HEK293 (cell line): ENCODE measurements around the gene LBX1.
A peak's percentile ranks its signal among the peaks of the same experiment; 100 is the strongest.

Experiments
- GLIS2 ChIP-seq: fragments of 450-650 bp; formaldehyde crosslinking; IDR thresholded peaks from 2 replicates; pipeline ENCODE4 v1.5.1; 2016; ENCODE audit warnings: missing biosample characterization, missing genetic modification characterization
- HOXC10 ChIP-seq: sonication (generic); formaldehyde crosslinking; IDR thresholded peaks from 2 replicates; pipeline ENCODE4 v1.8.1; 2023; ENCODE audit warnings: mild to moderate bottlenecking, missing genetic modification reagents
- KLF10 ChIP-seq: fragments of 450-650 bp; IDR thresholded peaks from 2 replicates; pipeline ENCODE4 v1.5.1; 2018; ENCODE audit warnings: missing biosample characterization, mild to moderate bottlenecking, missing genetic modification characterization
- WT1 ChIP-seq: fragments of 450-650 bp; formaldehyde crosslinking; IDR thresholded peaks from 2 replicates; pipeline ENCODE4 v1.5.1; 2016; ENCODE audit warnings: missing biosample characterization, missing genetic modification characterization
- ZNF112 ChIP-seq: fragments of 450-650 bp; formaldehyde crosslinking; IDR thresholded peaks from 2 replicates; pipeline ENCODE4 v1.5.0; 2017; ENCODE audit warnings: missing biosample characterization, missing genetic modification characterization
- ZNF121 ChIP-seq: fragments of 450-650 bp; formaldehyde crosslinking; IDR thresholded peaks from 2 replicates; pipeline ENCODE4 v1.5.1; 2016; ENCODE audit warnings: missing biosample characterization, missing genetic modification characterization
- ZNF2 ChIP-seq: fragments of 450-650 bp; formaldehyde crosslinking; IDR thresholded peaks from 2 replicates; pipeline ENCODE4 v1.5.1; 2016; ENCODE audit warnings: missing biosample characterization, missing genetic modification characterization
- ZNF221 ChIP-seq: fragments of 450-650 bp; formaldehyde crosslinking; IDR thresholded peaks from 2 replicates; pipeline ENCODE4 v1.5.1; 2017; ENCODE audit warnings: missing biosample characterization, missing genetic modification characterization, borderline replicate concordance
- ZNF292 ChIP-seq: fragments of 450-650 bp; formaldehyde crosslinking; IDR thresholded peaks from 2 replicates; pipeline ENCODE4 v1.5.1; 2016; ENCODE audit warnings: low read depth, missing biosample characterization, missing genetic modification characterization, borderline replicate concordance
- ZNF324 ChIP-seq: fragments of 450-650 bp; formaldehyde crosslinking; IDR thresholded peaks from 2 replicates; pipeline ENCODE4 v1.5.1; 2016; ENCODE audit warnings: missing biosample characterization, missing genetic modification characterization
- ZNF521 ChIP-seq: fragments of 450-650 bp; formaldehyde crosslinking; IDR thresholded peaks from 2 replicates; pipeline ENCODE4 v1.5.1; 2017; ENCODE audit warnings: missing biosample characterization, mild to moderate bottlenecking, missing genetic modification characterization
- ZNF621 ChIP-seq: fragments of 450-650 bp; formaldehyde crosslinking; IDR thresholded peaks from 2 replicates; pipeline ENCODE4 v1.5.1; 2017; ENCODE audit warnings: missing biosample characterization, missing genetic modification characterization
- ZNF776 ChIP-seq: fragments of 450-650 bp; formaldehyde crosslinking; IDR thresholded peaks from 2 replicates; pipeline ENCODE4 v1.5.0; 2017; ENCODE audit warnings: missing biosample characterization, missing genetic modification characterization, borderline replicate concordance
- ZNF785 ChIP-seq: fragments of 450-650 bp; formaldehyde crosslinking; IDR thresholded peaks from 2 replicates; pipeline ENCODE4 v1.5.1; 2016; ENCODE audit warnings: missing biosample characterization, missing genetic modification characterization
- ZNF791 ChIP-seq: fragments of 450-650 bp; formaldehyde crosslinking; IDR thresholded peaks from 2 replicates; pipeline ENCODE4 v1.5.1; 2016; ENCODE audit warnings: missing biosample characterization, missing genetic modification characterization
- ZSCAN23 ChIP-seq: fragments of 450-650 bp; formaldehyde crosslinking; IDR thresholded peaks from 2 replicates; pipeline ENCODE4 v1.5.1; 2016; ENCODE audit warnings: missing biosample characterization, missing genetic modification characterization
- TF ChIP-seq, protein P1 (sequence below): fragments of 450-650 bp; formaldehyde crosslinking; IDR thresholded peaks from 2 replicates; pipeline ENCODE4 v1.5.1; 2017; ENCODE audit warnings: missing biosample characterization, missing genetic modification characterization
- TF ChIP-seq, protein P2 (sequence below): fragments of 450-650 bp; formaldehyde crosslinking; IDR thresholded peaks from 2 replicates; pipeline ENCODE4 v1.5.1; 2016; ENCODE audit warnings: missing biosample characterization, missing genetic modification characterization
- TF ChIP-seq, protein P3 (sequence below): fragments of 450-650 bp; formaldehyde crosslinking; IDR thresholded peaks from 2 replicates; pipeline ENCODE4 v1.5.1; 2016; ENCODE audit warnings: missing biosample characterization, missing genetic modification characterization
- TF ChIP-seq, protein P4 (sequence below): fragments of 450-650 bp; formaldehyde crosslinking; IDR thresholded peaks from 2 replicates; pipeline ENCODE4 v1.5.1; 2016; ENCODE audit warnings: missing biosample characterization, missing genetic modification characterization
- TF ChIP-seq, protein P5 (sequence below): fragments of 450-650 bp; formaldehyde crosslinking; optimal IDR thresholded peaks from 2 replicates; pipeline ENCODE3; 2016; ENCODE audit warnings: missing biosample characterization, mild to moderate bottlenecking, missing genetic modification characterization
- TF ChIP-seq, protein P6 (sequence below): fragments of 450-650 bp; formaldehyde crosslinking; conservative IDR thresholded peaks from 2 replicates; pipeline ENCODE4 v1.5.1; 2016; ENCODE audit warnings: low read depth, missing biosample characterization, missing genetic modification characterization

Gene LBX1

DNA sequence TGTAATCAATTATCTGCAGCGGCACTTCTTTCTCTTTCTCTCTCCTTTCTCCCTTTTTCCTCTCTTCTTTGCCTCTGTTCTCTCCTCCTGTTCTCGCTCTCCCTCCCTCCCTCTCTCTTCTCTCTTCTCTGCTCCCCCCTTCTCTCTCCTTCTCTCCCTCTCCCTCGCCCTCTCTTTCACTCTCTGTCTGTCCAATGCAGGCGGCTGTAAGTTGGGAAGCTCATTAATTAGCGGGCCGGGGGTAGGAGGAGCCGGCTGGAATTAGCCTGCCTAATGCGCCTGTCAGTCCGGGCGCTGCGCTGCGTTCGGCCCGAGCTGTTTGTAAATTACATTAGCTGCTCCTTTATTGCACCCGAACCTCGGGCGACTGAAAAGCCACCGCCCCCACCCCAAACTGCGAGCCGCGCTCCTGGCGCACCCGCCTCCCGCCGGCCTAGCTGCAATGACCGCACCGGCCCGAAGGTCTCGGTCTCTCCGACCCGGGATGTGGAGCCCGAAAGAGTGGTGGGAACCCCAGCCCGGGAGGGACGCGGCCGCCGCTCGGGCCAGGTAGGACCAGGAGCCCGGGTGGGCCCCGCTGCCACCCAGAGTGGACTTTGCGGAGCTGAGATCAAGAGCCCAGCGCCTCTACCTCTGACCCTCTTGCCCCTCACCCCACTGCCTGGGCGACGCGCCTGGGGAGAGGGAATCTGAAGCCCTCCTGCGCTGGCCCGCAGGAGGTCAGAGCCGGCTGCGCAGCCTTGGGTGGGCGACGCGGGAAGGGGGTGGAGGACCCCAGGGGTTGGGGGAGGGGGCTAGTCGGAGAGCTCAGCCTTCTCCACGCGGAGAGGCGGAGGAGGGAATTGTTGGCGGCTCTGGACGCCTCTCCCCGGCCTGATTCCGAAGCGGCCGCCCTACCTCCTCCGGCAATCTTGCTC lies at the start of gene LBX1 (continued):
- TF ChIP-seq, protein P1, sequence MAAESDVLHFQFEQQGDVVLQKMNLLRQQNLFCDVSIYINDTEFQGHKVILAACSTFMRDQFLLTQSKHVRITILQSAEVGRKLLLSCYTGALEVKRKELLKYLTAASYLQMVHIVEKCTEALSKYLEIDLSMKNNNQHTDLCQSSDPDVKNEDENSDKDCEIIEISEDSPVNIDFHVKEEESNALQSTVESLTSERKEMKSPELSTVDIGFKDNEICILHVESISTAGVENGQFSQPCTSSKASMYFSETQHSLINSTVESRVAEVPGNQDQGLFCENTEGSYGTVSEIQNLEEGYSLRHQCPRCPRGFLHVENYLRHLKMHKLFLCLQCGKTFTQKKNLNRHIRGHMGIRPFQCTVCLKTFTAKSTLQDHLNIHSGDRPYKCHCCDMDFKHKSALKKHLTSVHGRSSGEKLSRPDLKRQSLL (tag by site-specific recombination) = no peak
- no peak for TF ChIP-seq ZNF292 (tag by site-specific recombination)
- TF ChIP-seq WT1 (tag by site-specific recombination) = peak; percentile 69
- no peak for TF ChIP-seq ZNF776 (tag by site-specific recombination)
- TF ChIP-seq, protein P2, sequence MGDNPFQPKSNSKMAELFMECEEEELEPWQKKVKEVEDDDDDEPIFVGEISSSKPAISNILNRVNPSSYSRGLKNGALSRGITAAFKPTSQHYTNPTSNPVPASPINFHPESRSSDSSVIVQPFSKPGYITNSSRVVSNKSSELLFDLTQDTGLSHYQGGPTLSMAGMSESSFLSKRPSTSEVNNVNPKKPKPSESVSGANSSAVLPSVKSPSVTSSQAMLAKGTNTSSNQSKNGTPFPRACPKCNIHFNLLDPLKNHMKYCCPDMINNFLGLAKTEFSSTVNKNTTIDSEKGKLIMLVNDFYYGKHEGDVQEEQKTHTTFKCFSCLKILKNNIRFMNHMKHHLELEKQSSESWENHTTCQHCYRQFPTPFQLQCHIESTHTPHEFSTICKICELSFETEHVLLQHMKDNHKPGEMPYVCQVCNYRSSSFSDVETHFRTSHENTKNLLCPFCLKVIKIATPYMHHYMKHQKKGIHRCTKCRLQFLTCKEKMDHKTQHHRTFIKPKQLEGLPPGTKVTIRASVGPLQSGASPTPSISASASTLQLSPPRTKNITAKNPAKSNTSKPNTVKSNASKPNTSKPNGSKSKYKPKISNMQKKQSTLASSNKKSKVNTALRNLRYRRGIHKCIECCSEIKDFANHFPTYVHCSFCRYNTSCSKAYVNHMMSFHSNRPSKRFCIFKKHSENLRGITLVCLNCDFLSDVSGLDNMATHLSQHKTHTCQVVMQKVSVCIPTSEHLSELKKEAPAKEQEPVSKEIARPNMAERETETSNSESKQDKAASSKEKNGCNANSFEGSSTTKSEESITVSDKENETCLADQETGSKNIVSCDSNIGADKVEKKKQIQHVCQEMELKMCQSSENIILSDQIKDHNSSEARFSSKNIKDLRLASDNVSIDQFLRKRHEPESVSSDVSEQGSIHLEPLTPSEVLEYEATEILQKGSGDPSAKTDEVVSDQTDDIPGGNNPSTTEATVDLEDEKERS (tag by site-specific recombination) = no peak
- TF ChIP-seq ZNF521 (tag by site-specific recombination) = no peak
- TF ChIP-seq ZNF121 (tag by site-specific recombination) = no peak
- no peak for TF ChIP-seq HOXC10 (CRISPR knock-in tag)
- TF ChIP-seq ZNF221 (tag by site-specific recombination) = no peak
- TF ChIP-seq, protein P3, sequence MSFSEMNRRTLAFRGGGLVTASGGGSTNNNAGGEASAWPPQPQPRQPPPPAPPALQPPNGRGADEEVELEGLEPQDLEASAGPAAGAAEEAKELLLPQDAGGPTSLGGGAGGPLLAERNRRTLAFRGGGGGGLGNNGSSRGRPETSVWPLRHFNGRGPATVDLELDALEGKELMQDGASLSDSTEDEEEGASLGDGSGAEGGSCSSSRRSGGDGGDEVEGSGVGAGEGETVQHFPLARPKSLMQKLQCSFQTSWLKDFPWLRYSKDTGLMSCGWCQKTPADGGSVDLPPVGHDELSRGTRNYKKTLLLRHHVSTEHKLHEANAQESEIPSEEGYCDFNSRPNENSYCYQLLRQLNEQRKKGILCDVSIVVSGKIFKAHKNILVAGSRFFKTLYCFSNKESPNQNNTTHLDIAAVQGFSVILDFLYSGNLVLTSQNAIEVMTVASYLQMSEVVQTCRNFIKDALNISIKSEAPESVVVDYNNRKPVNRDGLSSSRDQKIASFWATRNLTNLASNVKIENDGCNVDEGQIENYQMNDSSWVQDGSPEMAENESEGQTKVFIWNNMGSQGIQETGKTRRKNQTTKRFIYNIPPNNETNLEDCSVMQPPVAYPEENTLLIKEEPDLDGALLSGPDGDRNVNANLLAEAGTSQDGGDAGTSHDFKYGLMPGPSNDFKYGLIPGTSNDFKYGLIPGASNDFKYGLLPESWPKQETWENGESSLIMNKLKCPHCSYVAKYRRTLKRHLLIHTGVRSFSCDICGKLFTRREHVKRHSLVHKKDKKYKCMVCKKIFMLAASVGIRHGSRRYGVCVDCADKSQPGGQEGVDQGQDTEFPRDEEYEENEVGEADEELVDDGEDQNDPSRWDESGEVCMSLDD (tag by site-specific recombination) = peak; percentile 44; the same call in 1 of the 2 replicates
- TF ChIP-seq, protein P4, sequence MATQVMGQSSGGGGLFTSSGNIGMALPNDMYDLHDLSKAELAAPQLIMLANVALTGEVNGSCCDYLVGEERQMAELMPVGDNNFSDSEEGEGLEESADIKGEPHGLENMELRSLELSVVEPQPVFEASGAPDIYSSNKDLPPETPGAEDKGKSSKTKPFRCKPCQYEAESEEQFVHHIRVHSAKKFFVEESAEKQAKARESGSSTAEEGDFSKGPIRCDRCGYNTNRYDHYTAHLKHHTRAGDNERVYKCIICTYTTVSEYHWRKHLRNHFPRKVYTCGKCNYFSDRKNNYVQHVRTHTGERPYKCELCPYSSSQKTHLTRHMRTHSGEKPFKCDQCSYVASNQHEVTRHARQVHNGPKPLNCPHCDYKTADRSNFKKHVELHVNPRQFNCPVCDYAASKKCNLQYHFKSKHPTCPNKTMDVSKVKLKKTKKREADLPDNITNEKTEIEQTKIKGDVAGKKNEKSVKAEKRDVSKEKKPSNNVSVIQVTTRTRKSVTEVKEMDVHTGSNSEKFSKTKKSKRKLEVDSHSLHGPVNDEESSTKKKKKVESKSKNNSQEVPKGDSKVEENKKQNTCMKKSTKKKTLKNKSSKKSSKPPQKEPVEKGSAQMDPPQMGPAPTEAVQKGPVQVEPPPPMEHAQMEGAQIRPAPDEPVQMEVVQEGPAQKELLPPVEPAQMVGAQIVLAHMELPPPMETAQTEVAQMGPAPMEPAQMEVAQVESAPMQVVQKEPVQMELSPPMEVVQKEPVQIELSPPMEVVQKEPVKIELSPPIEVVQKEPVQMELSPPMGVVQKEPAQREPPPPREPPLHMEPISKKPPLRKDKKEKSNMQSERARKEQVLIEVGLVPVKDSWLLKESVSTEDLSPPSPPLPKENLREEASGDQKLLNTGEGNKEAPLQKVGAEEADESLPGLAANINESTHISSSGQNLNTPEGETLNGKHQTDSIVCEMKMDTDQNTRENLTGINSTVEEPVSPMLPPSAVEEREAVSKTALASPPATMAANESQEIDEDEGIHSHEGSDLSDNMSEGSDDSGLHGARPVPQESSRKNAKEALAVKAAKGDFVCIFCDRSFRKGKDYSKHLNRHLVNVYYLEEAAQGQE (tag by site-specific recombination) = no peak
- TF ChIP-seq, protein P5, sequence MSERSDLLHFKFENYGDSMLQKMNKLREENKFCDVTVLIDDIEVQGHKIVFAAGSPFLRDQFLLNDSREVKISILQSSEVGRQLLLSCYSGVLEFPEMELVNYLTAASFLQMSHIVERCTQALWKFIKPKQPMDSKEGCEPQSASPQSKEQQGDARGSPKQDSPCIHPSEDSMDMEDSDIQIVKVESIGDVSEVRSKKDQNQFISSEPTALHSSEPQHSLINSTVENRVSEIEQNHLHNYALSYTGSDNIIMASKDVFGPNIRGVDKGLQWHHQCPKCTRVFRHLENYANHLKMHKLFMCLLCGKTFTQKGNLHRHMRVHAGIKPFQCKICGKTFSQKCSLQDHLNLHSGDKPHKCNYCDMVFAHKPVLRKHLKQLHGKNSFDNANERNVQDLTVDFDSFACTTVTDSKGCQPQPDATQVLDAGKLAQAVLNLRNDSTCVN = peak; percentile 57
- no peak for TF ChIP-seq KLF10 (tag by site-specific recombination)
- TF ChIP-seq ZNF112 (tag by site-specific recombination) = no peak
- TF ChIP-seq ZSCAN23 (tag by site-specific recombination) = peak; percentile 87; the same call in 1 of the 2 replicates
- TF ChIP-seq ZNF621 (tag by site-specific recombination) = no peak
- peak; percentile 96 for TF ChIP-seq GLIS2 (tag by site-specific recombination)
- no peak for TF ChIP-seq ZNF785 (tag by site-specific recombination)
- no peak for TF ChIP-seq ZNF791
- TF ChIP-seq ZNF2 = peak; percentile 84
- TF ChIP-seq, protein P6, sequence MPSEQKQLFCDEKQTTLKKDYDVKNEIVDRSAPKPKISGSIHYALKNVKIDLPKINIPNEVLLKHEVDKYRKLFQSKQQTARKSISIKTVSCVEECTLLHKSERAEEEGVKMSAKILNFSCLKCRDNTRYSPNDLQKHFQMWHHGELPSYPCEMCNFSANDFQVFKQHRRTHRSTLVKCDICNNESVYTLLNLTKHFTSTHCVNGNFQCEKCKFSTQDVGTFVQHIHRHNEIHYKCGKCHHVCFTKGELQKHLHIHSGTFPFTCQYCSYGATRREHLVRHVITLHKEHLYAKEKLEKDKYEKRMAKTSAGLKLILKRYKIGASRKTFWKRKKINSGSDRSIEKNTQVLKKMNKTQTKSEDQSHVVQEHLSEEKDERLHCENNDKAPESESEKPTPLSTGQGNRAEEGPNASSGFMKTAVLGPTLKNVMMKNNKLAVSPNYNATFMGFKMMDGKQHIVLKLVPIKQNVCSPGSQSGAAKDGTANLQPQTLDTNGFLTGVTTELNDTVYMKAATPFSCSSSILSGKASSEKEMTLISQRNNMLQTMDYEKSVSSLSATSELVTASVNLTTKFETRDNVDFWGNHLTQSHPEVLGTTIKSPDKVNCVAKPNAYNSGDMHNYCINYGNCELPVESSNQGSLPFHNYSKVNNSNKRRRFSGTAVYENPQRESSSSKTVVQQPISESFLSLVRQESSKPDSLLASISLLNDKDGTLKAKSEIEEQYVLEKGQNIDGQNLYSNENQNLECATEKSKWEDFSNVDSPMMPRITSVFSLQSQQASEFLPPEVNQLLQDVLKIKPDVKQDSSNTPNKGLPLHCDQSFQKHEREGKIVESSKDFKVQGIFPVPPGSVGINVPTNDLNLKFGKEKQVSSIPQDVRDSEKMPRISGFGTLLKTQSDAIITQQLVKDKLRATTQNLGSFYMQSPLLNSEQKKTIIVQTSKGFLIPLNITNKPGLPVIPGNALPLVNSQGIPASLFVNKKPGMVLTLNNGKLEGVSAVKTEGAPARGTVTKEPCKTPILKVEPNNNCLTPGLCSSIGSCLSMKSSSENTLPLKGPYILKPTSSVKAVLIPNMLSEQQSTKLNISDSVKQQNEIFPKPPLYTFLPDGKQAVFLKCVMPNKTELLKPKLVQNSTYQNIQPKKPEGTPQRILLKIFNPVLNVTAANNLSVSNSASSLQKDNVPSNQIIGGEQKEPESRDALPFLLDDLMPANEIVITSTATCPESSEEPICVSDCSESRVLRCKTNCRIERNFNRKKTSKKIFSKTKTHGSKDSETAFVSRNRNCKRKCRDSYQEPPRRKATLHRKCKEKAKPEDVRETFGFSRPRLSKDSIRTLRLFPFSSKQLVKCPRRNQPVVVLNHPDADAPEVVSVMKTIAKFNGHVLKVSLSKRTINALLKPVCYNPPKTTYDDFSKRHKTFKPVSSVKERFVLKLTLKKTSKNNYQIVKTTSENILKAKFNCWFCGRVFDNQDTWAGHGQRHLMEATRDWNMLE (tag by site-specific recombination) = no peak
- TF ChIP-seq ZNF324 (tag by site-specific recombination) = peak; percentile 86
